ENCODE measurements around the gene DNAJC16.

The DNAJC16 gene

GRCh38 chr1:15542388-15543250, 16.0 kb downstream of the DNAJC16 start:
- DNase-seq, result no peak

DNA sequence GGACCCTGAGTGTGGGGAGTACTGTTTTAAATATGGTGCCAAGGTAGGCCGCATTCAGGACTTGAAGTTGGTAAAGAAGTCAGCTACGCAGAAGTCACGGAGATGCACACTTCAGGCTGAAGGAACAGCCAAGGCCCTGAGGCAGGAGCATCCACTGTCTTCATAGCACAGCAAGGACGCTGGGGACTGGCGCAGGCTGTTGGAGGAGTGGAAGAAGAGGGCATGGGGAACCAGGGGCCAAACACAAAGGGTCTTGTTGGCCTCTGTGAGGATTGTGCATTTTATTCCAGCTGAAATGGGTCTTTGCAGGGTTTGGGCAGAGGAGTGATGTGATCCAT, 16.6 kb downstream of the DNAJC16 start:
- DNase-seq, result no peak

DNA sequence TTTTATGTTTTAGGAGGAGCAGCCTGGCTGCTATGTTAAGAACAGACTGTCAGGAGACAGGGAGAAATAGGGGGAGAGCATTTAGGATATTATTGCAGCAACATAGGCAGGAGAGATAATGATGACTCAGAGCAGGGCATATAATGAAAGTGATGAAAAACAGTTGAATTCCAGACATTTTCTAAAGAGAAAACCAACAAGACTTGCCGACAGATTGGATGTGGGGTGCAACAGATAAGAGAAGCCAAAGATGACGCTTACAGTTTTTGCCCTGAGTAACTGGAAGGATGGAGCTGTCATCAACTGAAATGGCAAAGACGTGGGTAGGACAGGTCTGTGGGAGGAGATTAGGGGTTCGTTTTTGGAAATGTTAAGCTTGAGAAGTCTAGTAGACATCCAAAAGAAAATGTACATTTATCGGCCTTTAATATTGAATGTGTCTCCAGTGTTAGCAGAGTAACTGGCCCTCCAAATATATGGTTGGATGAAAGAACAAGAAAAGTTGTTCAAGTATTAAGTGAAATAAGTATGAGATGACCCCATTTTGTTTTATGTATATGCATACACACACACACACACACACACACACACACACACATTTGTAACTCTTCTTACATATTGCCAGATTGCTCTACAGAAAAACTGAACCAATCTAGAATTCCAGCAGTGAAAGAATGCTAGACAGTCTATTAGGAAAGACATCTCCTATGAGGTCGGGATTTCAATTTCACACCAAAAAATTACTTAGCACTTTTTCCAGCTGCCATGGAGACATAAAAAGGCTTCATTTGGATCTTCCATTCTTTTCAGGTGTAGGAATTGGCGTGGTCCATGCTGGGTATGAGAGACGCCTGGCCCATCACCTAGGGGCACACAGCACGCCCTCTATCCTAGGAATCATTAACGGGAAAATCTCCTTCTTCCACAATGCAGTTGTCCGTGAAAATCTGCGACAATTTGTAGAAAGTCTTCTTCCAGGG, 17.2 kb downstream of the DNAJC16 start:
- DNase-seq, result no peak

DNA sequence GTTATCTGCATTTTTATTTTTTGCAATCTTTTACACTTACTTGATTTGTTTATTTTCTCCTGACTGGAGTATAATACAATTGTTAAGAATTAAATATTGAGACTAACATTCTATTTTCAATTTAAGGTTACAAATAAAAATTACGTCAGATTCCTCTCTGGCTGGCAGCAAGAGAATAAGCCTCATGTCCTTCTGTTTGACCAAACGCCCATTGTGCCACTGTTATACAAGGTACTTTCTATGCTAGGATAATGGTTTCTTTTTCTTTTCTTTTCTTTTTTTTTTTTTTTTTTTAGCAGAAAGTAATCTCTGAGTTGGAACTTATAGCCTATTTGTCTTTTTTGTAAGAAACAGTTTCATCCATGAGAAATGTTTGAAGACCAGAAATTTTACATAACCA, 20.0 kb downstream of the DNAJC16 start:
- DNase-seq, result no peak

DNA sequence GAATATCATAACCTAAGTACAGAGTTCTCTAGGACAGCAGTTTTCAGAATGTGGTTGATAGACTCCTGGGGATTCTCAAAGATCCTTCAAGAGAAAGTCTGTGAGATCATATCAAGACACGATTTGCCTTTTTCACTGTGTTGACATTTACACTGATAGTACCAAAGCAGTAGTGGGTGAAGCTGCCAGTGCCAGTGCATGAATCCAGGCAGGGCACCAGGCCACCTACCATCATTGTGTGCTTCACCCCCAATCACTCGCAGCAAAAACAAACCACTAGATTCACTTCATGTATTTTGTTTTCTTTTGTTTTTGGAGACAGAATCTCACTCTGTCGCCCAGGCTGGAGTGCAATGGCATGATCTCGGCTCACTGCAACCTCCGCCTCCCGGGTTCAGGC, 23.9 kb downstream of the DNAJC16 start:
- DNase-seq, result no peak

DNA sequence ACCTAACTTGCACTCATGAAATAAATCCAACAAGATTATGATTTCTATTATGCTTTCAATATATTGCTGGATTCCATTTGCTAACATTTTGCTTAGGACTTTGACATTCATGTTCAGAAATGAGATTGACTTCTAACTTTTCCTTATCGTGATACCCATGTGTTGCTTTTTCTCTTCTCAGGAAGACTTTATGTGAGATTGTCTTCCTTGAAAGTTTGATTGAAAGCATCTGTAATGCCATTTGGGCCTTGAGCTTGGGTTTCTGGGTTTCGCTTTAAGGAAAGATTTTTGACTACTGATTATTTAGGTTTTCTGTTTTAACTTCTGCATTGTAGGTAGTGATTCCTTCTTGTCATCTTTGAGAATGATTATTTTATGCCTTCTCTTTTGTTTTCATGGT, 30.4 kb downstream of the DNAJC16 start:
- DNase-seq, result no peak

DNA sequence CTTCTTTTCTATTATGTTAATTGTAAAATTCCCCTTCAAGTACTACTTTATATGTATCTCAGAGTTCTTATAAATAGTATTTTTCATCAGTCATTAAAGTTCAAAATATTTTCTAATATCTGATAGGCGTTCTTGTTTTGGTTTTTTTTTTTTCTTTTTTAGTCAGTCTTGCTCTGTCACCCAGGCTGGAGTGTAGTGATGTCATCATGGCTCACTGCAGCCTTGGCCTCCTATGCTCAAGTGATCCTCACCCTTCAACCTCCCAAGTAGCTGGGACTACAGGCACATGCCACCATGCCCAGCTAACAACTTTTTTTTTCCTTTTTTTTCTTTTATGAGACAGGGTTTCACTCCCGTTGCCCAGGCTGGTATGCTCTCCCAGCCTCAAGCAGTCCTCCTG, 30.9 kb downstream of the DNAJC16 start:
- DNase-seq, result no peak

GRCh38 chr1:15558516-15558915, 31.9 kb downstream of the DNAJC16 start:
- DNase-seq, result no peak

GRCh38 chr1:15559189-15559810, 32.7 kb downstream of the DNAJC16 start:
- DNase-seq, result no peak

DNA sequence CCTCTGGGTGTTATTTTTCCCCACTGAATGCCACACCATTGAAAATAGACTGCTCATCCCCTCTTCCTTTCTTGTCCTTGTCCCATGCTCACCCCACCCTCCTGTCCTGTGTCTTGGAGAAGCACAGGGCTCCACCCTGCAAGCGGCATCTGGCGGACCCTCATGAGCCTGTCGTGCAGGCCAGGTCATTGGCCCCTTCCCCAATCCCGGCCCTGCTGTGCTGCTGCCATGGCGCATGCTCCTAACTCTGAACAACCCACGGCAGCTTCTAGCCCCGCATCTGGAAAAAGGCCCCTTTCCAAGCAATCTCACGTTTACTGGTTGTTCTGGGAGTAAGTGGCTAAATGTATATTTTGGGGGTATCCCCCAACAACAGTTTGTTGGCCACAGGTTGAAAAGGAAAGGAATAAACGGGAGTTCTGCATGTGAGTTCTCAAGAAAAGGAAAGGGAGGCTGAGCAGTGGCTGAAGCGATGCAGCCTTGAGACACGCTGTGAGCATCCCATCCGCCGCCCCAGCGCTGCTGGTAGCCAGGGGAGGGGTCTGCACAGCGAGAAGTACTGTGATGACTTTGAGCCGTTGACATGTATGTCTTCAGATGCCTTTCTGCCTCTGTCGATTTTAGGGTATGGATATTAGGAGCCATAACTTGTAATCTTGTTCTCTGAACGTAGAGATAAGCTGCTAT, 41.9 kb downstream of the DNAJC16 start:
- no peak for DNase-seq

DNA sequence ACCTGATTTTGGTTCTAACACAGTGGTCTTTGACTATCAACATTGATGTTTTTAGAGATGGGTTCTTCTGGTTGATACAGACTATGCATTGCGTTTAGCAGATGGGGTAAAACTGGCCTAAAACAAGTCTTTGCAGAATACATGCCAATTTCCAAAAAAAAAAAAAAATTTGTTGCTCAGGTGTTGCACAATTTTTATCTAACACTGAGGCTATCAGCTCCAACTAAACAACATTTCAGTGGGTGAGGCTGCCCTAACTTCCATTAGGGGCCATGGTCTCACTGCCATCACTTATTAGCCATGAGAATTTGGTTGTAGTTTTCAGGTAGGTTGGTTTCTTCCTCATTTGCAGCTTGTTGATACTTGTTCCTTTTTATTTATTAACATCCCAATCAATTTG, 44.2 kb downstream of the DNAJC16 start:
- no peak for DNase-seq

DNA sequence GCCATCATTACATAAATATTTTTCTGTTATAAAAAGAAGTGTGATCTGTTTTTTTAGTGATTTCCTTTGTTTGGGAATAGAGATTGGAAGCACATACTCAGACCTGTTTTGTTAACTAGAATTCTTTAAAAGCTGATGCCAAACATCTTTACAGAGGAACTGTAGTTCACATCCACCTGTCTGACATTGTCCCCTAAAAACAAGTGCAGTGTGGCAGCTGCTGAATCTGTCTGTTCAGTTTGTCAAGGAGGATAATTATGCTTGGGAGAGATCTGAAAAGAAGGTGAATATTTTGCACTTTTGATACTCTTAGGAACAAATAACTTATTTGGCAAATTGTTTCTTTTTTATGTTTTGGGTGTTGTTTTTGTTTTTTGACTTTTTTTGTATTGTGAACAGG, 44.6 kb downstream of the DNAJC16 start:
- DNase-seq, result no peak

DNA sequence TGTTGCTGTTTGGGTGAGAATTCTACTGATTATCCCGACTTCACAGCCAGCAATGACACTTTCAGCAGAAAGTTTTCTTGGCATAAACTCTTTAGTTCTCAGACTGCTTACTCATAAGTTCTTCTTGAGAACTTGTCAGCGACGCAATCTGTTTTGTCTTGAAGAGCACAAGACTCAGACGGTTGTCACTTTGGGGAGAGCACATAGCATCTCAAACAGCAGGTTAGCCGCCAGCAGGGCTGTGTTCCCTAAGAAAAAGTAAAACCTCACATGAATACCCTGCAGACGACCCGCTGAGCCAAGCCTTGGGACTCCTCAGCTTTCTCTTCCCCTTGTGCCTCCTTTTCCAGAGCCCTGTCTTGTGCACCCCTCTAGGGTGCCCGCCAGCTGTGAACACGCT, 46.8 kb downstream of the DNAJC16 start:
- DNase-seq, result no peak

- DNase-seq, result no peak
These were observed 48.1 kb downstream of the DNAJC16 start for GRCh38 chr1:15574741-15575140.

DNA sequence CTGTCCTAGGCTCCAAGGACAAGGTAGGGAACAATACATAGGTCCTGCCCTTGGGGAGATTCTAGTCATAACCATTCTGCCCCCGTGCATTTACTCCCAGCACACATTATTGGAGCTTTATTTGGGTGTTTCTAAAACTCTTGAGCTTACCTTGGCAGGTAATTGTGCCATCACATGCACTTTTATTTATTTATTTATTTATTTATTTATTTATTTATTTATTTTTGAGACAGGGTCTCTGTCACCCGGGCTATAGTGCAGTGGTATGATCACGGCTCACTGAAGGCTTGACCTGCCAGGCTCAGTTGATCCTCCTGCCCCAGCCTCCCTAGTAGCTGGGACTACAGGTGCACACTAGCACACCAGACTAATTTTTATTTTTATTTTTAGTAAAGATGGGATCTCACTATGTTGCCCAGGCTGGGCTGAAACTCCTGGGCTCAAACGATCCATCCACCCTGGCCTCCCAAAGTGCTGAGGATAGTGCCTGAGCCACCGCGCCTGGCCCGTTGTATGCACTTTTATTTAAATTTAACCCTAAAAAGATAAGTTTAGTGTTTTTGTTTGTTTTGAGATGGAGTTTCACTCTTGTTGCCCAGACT, 49.0 kb downstream of the DNAJC16 start:
- no peak for DNase-seq

- no peak for DNase-seq
These were observed 51.0 kb downstream of the DNAJC16 start for GRCh38 chr1:15577691-15578090.

GRCh38 chr1:15578921-15579682, 52.5 kb downstream of the DNAJC16 start:
- no peak for DNase-seq

- DNase-seq, result no peak
These were observed 53.0 kb downstream of the DNAJC16 start for GRCh38 chr1:15579683-15580047.

DNA sequence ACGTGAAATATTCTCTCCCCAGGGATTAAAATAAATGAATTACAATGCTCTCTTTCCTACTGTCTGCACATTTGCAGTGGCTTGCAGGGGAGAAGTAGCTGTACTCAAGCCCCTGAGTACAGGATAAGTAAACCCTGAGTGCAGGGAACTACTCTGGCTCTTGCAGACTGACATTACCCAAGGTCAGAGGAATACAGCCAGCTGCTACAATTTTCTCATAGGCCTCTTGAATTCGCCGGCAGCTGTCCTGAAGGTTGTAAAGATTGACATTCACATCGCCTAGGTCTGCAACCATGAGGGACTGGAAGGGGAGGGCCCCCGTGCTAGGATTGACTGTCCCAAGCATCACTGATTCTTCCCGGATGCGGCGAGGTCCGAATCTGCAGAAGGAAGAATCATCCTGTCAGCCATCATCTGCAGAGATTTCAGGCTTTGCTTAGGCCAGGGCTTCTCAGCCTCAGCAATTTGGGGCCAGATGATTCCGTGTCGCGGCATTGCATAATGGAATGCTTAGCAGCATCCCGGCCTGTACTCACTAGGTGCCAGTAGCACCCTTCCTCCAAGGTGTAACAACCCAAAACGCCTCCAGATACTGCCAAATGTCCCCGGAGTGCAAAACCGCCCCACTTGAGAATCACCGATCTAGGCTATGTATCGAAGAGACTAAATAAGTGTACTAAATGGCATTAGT, 56.5 kb downstream of the DNAJC16 start:
- no peak for DNase-seq

- DNase-seq, result peak; percentile 9
These were observed 58.1 kb downstream of the DNAJC16 start, which contains the start of gene AGMAT for GRCh38 chr1:15584489-15585363. AGMAT (minus strand) TSS chr1:15585051; CDS start chr1:15584967, 84 bp downstream.
